Measurements from ENCODE around the gene CAPS.
"Not testable (repeated sequence)": the region's sequence is repeated elsewhere in the genome, so short reads cannot be mapped to it uniquely, and the experiment has no call there.

The CAPS gene

DNA sequence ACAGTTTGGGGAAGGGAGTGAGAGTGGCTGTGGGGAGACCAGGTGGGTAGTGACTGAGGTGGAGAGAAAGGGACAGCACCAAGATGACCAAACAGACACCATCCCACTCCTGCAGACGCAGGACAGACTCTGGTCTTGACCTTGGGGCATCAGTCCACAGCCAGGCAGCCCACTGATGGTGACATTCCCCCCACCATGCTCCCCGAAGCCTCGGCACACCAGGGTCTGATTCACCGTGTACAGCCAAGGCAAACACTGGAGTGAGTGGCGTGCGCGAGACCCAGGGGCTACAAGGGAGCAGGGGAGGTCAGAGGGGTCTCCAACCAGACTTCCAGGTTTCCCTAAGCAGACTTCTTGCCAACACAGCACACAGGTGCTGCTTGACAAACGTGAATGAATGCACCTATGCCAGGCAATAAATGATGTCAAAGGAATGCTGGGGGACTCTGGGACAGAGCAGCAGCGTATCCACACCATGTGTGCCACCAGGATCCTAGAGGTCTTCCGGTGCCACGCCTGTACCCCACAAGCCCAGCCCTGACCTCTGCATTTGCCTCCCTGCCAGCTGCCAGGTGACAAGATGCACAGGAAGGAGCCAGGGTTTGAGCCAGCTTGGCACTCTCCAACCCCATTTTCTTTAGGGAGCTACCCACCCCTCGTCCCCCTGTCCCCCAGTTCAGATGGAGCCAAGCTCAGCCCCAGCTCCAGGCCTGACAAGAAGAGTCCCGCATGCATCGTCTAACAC, 45.4 kb downstream of the CAPS start:
- no peak for DNase-seq

DNA sequence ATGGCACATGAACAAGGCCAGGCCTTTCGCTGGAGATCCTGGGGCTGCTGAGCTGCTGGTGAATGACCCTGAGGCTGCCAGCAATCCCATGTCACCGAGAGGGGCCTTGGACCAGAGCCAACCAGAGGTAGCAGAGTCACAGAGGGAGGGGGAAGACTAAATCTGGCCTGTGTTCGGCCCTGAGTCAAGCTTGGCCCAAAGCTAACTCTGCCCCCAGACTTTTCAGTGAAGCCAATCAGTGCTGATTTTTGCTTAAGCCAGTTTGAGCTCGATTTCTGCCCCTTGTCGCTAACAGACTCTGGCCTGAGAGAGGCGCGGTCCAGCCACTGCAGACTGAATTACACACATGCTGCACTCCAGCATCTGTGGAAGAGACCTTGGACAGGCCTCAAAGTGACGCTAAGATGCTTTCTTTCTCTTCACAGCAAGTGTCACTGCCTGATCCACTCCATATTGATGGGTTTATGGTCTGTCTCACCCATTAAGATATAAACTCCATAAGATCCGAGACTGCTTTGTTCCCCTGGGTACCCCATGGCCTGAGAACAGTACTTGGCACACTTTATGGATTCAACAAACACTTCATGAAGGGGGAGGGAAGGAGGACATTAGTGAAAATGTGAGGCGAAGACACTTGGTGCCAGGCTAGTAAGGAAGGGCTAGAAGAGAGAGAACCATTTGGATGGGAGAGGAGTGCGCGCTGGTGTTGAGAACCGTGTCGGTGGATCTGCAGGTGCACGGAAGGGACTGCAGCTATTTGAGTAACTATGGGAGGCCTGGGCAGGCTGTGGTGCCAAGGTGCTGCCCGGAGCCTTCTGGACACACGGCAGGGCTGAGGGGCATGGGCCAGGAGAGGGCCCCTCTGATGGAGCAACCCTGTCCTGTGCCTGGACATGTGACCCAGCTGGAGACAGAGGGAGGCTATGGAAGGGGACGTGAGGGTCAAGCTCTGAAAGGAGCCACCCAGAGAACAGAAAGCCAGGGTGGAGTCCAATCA, 46.2 kb downstream of the CAPS start:
- DNase-seq: no peak

DNA sequence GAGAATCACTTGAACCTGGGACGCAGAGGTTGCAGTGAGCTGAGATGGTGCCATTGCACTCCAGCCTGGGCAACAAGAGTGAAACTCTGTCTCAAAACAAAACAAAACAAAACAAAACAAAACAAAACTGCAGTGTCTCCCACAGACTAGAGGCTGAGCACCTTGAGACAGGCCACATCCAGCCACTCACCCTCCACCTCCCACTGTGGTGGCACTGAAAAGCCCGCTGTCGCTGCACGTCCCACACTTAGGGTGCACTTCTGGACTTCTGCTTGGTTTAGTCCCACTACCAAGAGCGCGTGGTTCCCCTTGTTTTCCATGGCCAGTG, 47.6 kb downstream of the CAPS start:
- not testable (repeated sequence) for DNase-seq

- peak; percentile 100 for DNase-seq
Measured at GRCh38 chr19:5961969-5962945, 48.2 kb downstream of the CAPS start.

DNA sequence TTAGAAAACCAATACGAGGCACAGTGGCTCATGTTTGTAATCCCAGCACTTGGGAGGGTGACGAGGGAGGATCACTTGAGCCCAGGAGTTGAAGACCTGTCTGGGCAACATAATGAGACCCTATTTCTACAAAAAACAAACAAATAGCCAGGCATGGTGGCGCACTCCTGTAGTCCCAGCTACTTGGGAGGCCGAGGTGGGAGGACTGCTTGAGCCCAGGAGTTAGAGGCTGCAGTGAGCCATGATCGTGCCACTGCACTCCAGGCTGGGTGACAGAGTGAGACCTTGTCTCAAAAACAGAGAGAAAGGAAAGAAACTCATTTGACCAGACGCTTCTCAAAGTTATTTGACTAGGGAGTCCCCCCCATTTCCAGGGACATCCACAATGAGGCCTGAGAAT, 49.2 kb downstream of the CAPS start:
- DNase-seq: not testable (repeated sequence)

DNA sequence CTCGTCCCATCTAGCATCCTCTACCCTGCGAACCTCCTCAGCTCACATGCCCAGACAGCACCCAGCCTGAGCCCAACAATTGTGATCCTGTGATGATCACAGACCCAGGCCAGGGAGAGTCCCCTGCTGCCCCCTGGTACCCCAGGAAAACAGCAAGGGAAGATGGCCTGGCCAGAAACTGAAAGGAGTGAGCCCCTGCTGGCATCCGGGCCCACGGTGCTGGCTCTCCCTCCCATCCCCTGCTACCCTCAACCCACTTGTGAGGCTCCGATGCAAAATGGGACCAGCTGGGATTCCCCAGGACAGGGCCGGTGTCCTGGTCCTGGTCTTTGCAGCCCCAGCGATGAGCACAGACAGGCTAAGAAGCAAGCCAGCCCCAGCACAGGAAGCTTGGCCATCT, 49.8 kb downstream of the CAPS start:
- DNase-seq: no peak

DNA sequence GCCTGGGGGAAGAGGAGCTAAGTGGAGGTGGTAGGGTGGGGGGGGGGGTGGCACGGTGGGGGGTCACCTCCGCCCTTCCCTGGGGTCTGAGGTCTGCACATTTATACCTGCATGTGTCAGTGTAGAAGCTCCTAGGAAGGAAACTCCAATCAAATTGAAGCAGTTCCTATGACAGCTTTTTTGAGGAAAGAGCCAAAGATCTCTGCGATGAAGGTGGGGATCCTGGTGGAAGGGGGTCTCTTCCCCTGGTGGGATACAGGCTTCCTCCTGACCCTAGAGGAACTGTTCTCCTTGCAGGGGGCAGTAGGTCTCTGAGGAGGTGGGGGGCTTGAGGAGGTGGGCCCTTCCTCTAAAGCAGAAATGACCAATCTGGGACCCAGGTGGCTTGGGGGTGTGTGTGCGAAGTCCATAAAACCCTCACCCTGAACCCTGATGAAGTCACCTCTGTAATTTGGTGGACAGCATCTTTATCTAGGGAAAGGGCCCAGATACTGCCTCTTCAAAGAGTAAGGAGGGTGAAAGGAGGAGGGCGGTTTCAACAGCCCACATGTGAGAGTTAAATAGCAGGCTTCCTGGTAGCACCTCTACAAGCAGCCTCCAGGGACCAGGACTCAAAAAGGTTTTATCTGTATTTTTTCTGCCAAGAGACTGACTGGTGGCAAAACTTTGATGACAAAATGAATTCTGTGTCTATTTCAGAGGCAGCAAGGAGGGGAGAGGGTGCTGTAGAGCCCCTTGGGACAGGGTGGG, 50.9 kb downstream of the CAPS start:
- no peak for DNase-seq

All from NCI-H1417 treated with DMSO at 0.1 percent for 48 hours (cell line).